K562 (cell line): ENCODE results near the gene NRXN3. TPM values are rescaled to one million over a fixed set of nuclear protein-coding genes. Genes with fewer than 3 reads are reported as not detected.

Experiments
- ATAC-seq: fragments of 200-7000 bp; cut with Tn5 transposase; 3 replicates; pipeline ENCODE4 v1.9.1; 2020; ENCODE audit warnings: moderate library complexity
- BruUV-seq: library from RNA; stranded (reverse); fragments of 400-500 nt; replicated peaks from 2 replicates; lab custom pipeline; 2021; lab: Mats Ljungman, UMichigan
- CTCF ChIA-PET: fragments of 300-600 bp; formaldehyde crosslinking; extraction: SDS; loops from one replicate; lab custom pipeline; 2021; ENCODE audit warnings: low intra/inter-chr PET ratio; lab: Yijun Ruan, JAX
- POLR2A ChIA-PET: fragments of 300-600, 350-650 bp; sonication (Branson Sonifier 250); formaldehyde crosslinking; extraction: SDS; loops from one replicate; lab custom pipeline; 2021; ENCODE audit warnings: antibody characterized with exemption, inconsistent platforms; lab: Yijun Ruan, JAX
- DNase-seq, 4 experiments: peaks; one replicate each; pipeline versions ENCODE4 v3.0.0 to v3.0.0-alpha.2; 2011 to 2018; ENCODE audit warnings: low spot score in 3 of 4, mixed read lengths in 3 of 4; ENCODE audit errors: extremely low read depth in 1 of 4
- FAIRE-seq: peaks from 2 replicates; lab custom pipeline; 2011; peaks lifted over from hg19 to GRCh38; lab: Jason Lieb, UNC
- H2AFZ ChIP-seq: 2 replicates; pipeline ENCODE4 v1.6.0; 2011; ENCODE audit warnings: low read depth, low read length, control low read depth, inconsistent platforms
- H3K27ac ChIP-seq: fragments of 200-600 bp; 3 replicates; pipeline ENCODE4 v1.8.0; 2011; ENCODE audit warnings: low read depth, mild to moderate bottlenecking, control low read depth, inconsistent platforms, low read length, moderate library complexity, mixed read lengths; ENCODE audit errors: extremely low read depth
- H3K27me3 ChIP-seq, 2 experiments: fragments of 300-600 bp in 1 of 2; 2 replicates in 1 of 2; 3 replicates in 1 of 2; pipeline versions ENCODE4 v1.6.0 to v1.8.0; 2011; ENCODE audit warnings: inconsistent platforms in 2 of 2, low read length in 2 of 2, mild to moderate bottlenecking in 1 of 2, mixed read lengths in 1 of 2, moderate library complexity in 1 of 2; ENCODE audit not compliant: control insufficient read depth in 2 of 2, insufficient read depth in 2 of 2
- H3K36me3 ChIP-seq: fragments of 300-600 bp; 3 replicates; pipeline ENCODE4 v1.8.0; 2011; ENCODE audit warnings: mild to moderate bottlenecking, low read length, inconsistent platforms; ENCODE audit not compliant: control insufficient read depth, insufficient read depth
- H3K4me1 ChIP-seq, 2 experiments: fragments of 200-600 bp in 1 of 2; replicated peaks in 1 of 2; 2 replicates in 1 of 2; 3 replicates in 1 of 2; pipeline versions ENCODE4 v1.5.1 to v1.8.0; 2011; ENCODE audit warnings: inconsistent platforms in 2 of 2, low read length in 2 of 2, mild to moderate bottlenecking in 1 of 2, mixed read lengths in 1 of 2, moderate library complexity in 1 of 2; ENCODE audit not compliant: control insufficient read depth in 2 of 2, insufficient read depth in 2 of 2
- H3K4me2 ChIP-seq: 2 replicates; pipeline ENCODE4 v1.6.1; 2011; ENCODE audit warnings: low read length, control low read depth, inconsistent platforms, mixed read lengths; ENCODE audit not compliant: insufficient read depth
- H3K4me3 ChIP-seq: fragments of 200-600 bp; sonication (generic), shearing (Covaris generic); 2 replicates; pipeline ENCODE4 v1.5.1; 2016; ENCODE audit warnings: control low read depth, inconsistent platforms
- H3K79me2 ChIP-seq: fragments of 200-600 bp; 3 replicates; pipeline ENCODE4 v1.8.0; 2011; ENCODE audit warnings: low read length, inconsistent platforms; ENCODE audit not compliant: control insufficient read depth, insufficient read depth
- H3K9ac ChIP-seq, 2 experiments: 2 replicates each; pipeline versions ENCODE4 v1.6.0 to v1.6.1; 2011; ENCODE audit warnings: low read depth in 2 of 2, low read length in 2 of 2, control low read depth in 1 of 2, inconsistent platforms in 1 of 2, mild to moderate bottlenecking in 1 of 2, mixed read lengths in 1 of 2; ENCODE audit not compliant: insufficient read depth in 1 of 2
- H3K9me1 ChIP-seq: one replicate; pipeline ENCODE4 v1.6.0; 2011; ENCODE audit warnings: inconsistent platforms, mild to moderate bottlenecking, low read length, moderate library complexity; ENCODE audit not compliant: control insufficient read depth, insufficient read depth
- H3K9me3 ChIP-seq: replicated peaks from 2 replicates; pipeline ENCODE4 v1.5.1; 2011; ENCODE audit warnings: low read depth, low read length, inconsistent platforms; ENCODE audit not compliant: control insufficient read depth, insufficient read depth
- H4K20me1 ChIP-seq: replicated peaks from 2 replicates; pipeline ENCODE4 v1.6.1; 2011; ENCODE audit warnings: low read length, inconsistent platforms, mixed read lengths; ENCODE audit not compliant: control insufficient read depth, insufficient read depth
- EHMT2 ChIP-seq: fragments of 450-650 bp; IDR thresholded peaks from 2 replicates; pipeline ENCODE4 v1.6.1; 2018; ENCODE audit warnings: antibody characterized with exemption
- MIER1 ChIP-seq: fragments of 450-650 bp; IDR thresholded peaks from 2 replicates; pipeline ENCODE4 v1.6.1; 2016; ENCODE audit warnings: antibody characterized with exemption, mild to moderate bottlenecking, low read depth
- ZNF239 ChIP-seq: fragments of 250-450 bp; sonication (Bioruptor Pico); IDR thresholded peaks from 2 replicates; pipeline ENCODE4 v1.4.0; 2020; ENCODE audit warnings: mild to moderate bottlenecking
- ZNF766 ChIP-seq: fragments of 200-800 bp; sonication (Bioruptor generic); conservative IDR thresholded peaks from 2 replicates; pipeline ENCODE4 v1.6.1; 2016; ENCODE audit warnings: missing genetic modification characterization, missing compliant biosample characterization
- WGBS: fragments of 100-300 bp; shearing (Covaris generic); methylation state at CpG from one replicate; pipeline ENCODE4 v1.1.6; 2016; ENCODE audit warnings: low coverage, mixed read lengths; ENCODE audit not compliant: insufficient coverage; ENCODE audit errors: missing lambda C conversion rate; 5-methylcytosine and 5-hydroxymethylcytosine counted together
- in situ Hi-C: fragments of 300-500 bp; cut with MboI; formaldehyde crosslinking; loops from 4 replicates; pipeline ENCODE4 v1.15.0; 2018; ENCODE audit warnings: inconsistent platforms, mixed read lengths
- intact Hi-C: fragments of 100-400 bp; cut with micrococcal nuclease; formaldehyde crosslinking; loops from 2 replicates; pipeline ENCODE4 v1.14.2; 2022
- polyA plus RNA-seq, 8 experiments: library from polyadenylated mRNA; depleted of rRNA in 4 of 8; stranded (reverse) in 5 of 8; unstranded in 3 of 8; fragments of >200 nt; fragmentation: Nextera tagmentation in 2 of 8; fragmentation: Illumina TruSeq in 1 of 8; extraction: Ambion mirVana in 2 of 8; extraction: Trizol in 1 of 8; gene quantifications; 2 replicates each; pipeline versions ENCODE4 v1.2.1 to v1.2.3, GENCODE V29; 2011 to 2014; ENCODE audit warnings: inconsistent platforms in 1 of 8, missing spikeins in 1 of 8
- total RNA-seq, 7 experiments: library from RNA; depleted of rRNA in 6 of 7; stranded (reverse); fragments of >200 nt in 6 of 7; fragmentation: Illumina TruSeq in 2 of 7; extraction: Trizol in 2 of 7; gene quantifications; 2 replicates each; pipeline versions ENCODE4 v1.2.1 to v1.2.3, GENCODE V29; 2011 to 2021; ENCODE audit warnings: low replicate concordance in 1 of 7
- TF ChIP-seq, protein P1 (sequence below), 2 experiments: fragments of 450-650 bp; formaldehyde crosslinking in 1 of 2; IDR thresholded peaks; 2 replicates each; pipeline versions ENCODE4 v1.4.0 to v1.6.1; 2014 to 2020; ENCODE audit warnings: mild to moderate bottlenecking in 2 of 2, borderline replicate concordance in 1 of 2, low read depth in 1 of 2

The NRXN3 gene
- total and polyA plus RNA-seq, 9 of the 15 experiments (the other 6 are each of a cell fraction or from before 2014, with no cell fraction given): 0.09 TPM; not detected in 8

DNA sequence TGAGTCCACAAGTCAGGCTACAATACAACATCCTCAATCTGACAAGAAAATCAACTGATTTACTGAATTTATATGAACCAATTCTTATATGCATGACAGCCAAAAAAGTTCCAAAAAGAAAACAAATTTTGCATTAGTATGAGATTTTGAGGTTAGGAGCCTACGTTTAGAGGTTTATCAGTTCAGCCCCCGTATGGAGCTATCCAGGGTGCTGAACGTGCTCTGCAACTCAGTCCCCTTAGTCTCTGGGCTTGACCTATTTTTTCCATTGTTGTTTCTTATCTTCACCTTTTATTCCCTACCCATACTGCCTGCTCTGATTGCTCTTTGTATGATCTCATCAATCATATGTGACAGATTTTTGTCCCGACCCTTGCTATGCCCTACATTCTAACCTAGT is 693.0 kb downstream of the NRXN3 start:
- intact Hi-C loops: no loop called here

More for the DNA sequence above, 693.0 kb downstream of the NRXN3 start:
- no peak for FAIRE-seq
- 0% methylated on average over 4 of the region's 4 CpGs for whole genome bisulfite sequencing
- no peak overlapping the region for H2AFZ ChIP-seq
- no peak overlapping the region for H3K4me2 ChIP-seq
- no peaks in the 10 kb centered on the region for H3K9me3 ChIP-seq
- no peak overlapping the region for H3K4me3 ChIP-seq
- H3K79me2 ChIP-seq: no peaks in the 10 kb centered on the region
- ATAC-seq: no peak
- no peak overlapping the region for H3K27ac ChIP-seq
- POLR2A ChIA-PET: no interaction called here
- DNase-seq: peak; percentile 16 to 34 (median 27)
- H3K4me1 ChIP-seq: no peaks in the 10 kb centered on the region
- TF ChIP-seq MIER1 (peak; percentile 88), ZNF239 (CRISPR knock-in tag) (no peak), ZNF766 (CRISPR knock-in tag) (peak; percentile 93), EHMT2 (peak; percentile 95)
- TF ChIP-seq, protein P1, sequence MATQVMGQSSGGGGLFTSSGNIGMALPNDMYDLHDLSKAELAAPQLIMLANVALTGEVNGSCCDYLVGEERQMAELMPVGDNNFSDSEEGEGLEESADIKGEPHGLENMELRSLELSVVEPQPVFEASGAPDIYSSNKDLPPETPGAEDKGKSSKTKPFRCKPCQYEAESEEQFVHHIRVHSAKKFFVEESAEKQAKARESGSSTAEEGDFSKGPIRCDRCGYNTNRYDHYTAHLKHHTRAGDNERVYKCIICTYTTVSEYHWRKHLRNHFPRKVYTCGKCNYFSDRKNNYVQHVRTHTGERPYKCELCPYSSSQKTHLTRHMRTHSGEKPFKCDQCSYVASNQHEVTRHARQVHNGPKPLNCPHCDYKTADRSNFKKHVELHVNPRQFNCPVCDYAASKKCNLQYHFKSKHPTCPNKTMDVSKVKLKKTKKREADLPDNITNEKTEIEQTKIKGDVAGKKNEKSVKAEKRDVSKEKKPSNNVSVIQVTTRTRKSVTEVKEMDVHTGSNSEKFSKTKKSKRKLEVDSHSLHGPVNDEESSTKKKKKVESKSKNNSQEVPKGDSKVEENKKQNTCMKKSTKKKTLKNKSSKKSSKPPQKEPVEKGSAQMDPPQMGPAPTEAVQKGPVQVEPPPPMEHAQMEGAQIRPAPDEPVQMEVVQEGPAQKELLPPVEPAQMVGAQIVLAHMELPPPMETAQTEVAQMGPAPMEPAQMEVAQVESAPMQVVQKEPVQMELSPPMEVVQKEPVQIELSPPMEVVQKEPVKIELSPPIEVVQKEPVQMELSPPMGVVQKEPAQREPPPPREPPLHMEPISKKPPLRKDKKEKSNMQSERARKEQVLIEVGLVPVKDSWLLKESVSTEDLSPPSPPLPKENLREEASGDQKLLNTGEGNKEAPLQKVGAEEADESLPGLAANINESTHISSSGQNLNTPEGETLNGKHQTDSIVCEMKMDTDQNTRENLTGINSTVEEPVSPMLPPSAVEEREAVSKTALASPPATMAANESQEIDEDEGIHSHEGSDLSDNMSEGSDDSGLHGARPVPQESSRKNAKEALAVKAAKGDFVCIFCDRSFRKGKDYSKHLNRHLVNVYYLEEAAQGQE (IDR thresholded peaks at IDR 0.05; ENCODE audit: borderline replicate concordance): peak; percentile 96
- TF ChIP-seq, protein P1 (CRISPR knock-in tag; IDR thresholded peaks at IDR 0.05; ENCODE audit: low read depth): peak; percentile 92
- in situ Hi-C loops: no loop called here
- H3K9ac ChIP-seq: no peak overlapping the region
- H3K27me3 ChIP-seq: no peaks in the 10 kb centered on the region
- CTCF ChIA-PET: no interaction called here
- H3K36me3 ChIP-seq: no peaks in the 10 kb centered on the region
- no TSS peak for BruUV-seq
- no peaks in the 10 kb centered on the region for H3K9me1 ChIP-seq
- H4K20me1 ChIP-seq: no peaks in the 10 kb centered on the region
